Parathyroid adenoma (tissue), 2 donors: ENCODE results near the gene TCAF1.
A peak's percentile ranks its signal among the peaks of the same experiment; 100 is the strongest.

Experiments used
- H2AFZ ChIP-seq: fragments of 300-600 bp; sonication (generic); one replicate; pipeline ENCODE4 v1.7.0; 2017; ENCODE audit warnings: antibody characterized with exemption, mild to moderate bottlenecking
- H3K27ac ChIP-seq: fragments of 300-600 bp; sonication (generic); one replicate; pipeline ENCODE4 v1.7.0; 2017
- H3K27me3 ChIP-seq: fragments of 300-600 bp; sonication (generic); one replicate; pipeline ENCODE4 v1.7.0; 2017; ENCODE audit warnings: low read length; ENCODE audit not compliant: control insufficient read depth, insufficient read depth
- H3K36me3 ChIP-seq: fragments of 300-600 bp; sonication (generic); one replicate; pipeline ENCODE4 v1.7.0; 2017; ENCODE audit warnings: low read length; ENCODE audit not compliant: control insufficient read depth, insufficient read depth
- H3K4me1 ChIP-seq: fragments of 300-600 bp; sonication (generic); one replicate; pipeline ENCODE4 v1.7.0; 2017; ENCODE audit warnings: control low read depth
- H3K4me2 ChIP-seq: fragments of 300-600 bp; sonication (generic); one replicate; pipeline ENCODE4 v1.7.0; 2017; ENCODE audit warnings: low read length
- H3K4me3 ChIP-seq: fragments of 300-600 bp; sonication (generic); one replicate; pipeline ENCODE4 v1.7.0; 2017; ENCODE audit warnings: low read depth, low read length
- H3K79me2 ChIP-seq: fragments of 300-600 bp; sonication (generic); one replicate; pipeline ENCODE4 v1.7.0; 2017; ENCODE audit warnings: control low read depth
- H3K9ac ChIP-seq: fragments of 300-600 bp; sonication (generic); one replicate; pipeline ENCODE4 v1.7.0; 2017; ENCODE audit warnings: mild to moderate bottlenecking
- H3K9me3 ChIP-seq: fragments of 300-600 bp; sonication (generic); one replicate; pipeline ENCODE4 v1.7.0; 2017; ENCODE audit warnings: low read length; ENCODE audit not compliant: control insufficient read depth
- TF ChIP-seq, protein P1 (sequence below): fragments of 300-600 bp; sonication (generic); IDR thresholded peaks from one replicate; pipeline ENCODE4 v1.7.0; 2017; ENCODE audit warnings: antibody characterized with exemption, mild to moderate bottlenecking
- donor health status: primary hyperparathyroidism.

Gene TCAF1

DNA sequence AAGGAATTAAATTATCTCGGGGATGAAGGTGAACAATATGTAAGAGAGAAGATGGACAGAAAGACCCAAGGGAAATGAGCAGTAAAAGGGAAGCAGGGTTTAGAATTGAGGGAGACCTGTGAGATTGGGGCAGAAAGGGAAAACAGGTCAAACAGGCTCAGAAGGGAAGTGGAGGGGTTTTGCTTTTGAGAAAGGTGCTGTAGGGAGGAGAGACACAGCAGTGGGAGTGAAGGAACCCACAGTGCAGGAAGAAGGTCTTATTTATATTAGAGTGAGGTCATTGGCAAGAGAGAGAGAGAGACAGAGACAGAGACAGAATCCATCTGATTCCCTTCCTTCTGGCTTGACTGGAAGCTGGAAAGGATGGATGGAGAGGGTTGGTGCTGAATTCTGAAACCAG, 3.5 kb upstream of the TCAF1 start:
- Histone ChIP-seq H3K9ac (no peak overlapping the region), H3K9me3 (no peaks in the 10 kb centered on the region), H2AFZ (peak overlapping the region; percentile 2), H3K27ac (no peak overlapping the region), H3K36me3 (no peaks in the 10 kb centered on the region), H3K79me2 (peaks cover under 1% of the 10 kb centered on the region), H3K4me3 (no peak overlapping the region), H3K4me2 (no peak overlapping the region), H3K4me1 (no peaks in the 10 kb centered on the region), H3K27me3 (no peaks in the 10 kb centered on the region)
- TF ChIP-seq, protein P1, sequence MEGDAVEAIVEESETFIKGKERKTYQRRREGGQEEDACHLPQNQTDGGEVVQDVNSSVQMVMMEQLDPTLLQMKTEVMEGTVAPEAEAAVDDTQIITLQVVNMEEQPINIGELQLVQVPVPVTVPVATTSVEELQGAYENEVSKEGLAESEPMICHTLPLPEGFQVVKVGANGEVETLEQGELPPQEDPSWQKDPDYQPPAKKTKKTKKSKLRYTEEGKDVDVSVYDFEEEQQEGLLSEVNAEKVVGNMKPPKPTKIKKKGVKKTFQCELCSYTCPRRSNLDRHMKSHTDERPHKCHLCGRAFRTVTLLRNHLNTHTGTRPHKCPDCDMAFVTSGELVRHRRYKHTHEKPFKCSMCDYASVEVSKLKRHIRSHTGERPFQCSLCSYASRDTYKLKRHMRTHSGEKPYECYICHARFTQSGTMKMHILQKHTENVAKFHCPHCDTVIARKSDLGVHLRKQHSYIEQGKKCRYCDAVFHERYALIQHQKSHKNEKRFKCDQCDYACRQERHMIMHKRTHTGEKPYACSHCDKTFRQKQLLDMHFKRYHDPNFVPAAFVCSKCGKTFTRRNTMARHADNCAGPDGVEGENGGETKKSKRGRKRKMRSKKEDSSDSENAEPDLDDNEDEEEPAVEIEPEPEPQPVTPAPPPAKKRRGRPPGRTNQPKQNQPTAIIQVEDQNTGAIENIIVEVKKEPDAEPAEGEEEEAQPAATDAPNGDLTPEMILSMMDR, result no peak

DNA sequence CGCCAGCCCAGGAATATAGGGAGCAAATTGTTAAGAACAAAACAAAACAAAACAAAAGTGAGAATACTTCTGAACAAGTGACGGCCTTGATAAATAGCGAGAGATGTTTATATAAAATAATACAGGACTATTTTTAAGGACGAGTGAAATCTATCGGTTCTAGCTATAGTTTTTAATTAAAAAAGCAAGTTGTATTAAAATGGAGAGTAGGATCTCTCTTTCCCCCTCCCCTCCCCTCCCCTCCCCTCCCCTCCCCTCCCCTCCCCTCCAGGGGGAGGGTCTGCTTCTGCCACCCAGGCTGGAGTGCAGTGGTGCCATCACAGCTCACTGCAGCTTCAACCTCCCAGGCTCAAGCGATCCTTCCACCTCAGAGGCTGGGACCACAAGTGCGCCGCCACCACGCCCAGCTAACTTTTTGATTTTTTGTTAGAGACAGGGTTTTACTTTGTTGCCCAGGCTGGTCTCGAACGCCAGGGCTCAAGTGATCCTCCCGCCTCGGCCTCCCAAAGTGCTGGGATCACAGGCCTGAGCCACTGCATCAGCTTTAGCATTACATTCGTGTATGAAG, 440 bp upstream of the TCAF1 start:
- TF ChIP-seq, protein P1, result no peak
- H3K9me3 ChIP-seq, result no peaks in the 10 kb centered on the region
- peak overlapping the region; percentile 97 for H3K27ac ChIP-seq
- H3K9ac ChIP-seq, result no peak overlapping the region
- H3K27me3 ChIP-seq, result no peaks in the 10 kb centered on the region
- H3K4me1 ChIP-seq, result no peaks in the 10 kb centered on the region
- peak overlapping the region; percentile 99 for H2AFZ ChIP-seq
- H3K36me3 ChIP-seq, result no peaks in the 10 kb centered on the region
- H3K79me2 ChIP-seq, result peaks cover 15% of the 10 kb centered on the region
- peak overlapping the region; percentile 49 for H3K4me2 ChIP-seq
- peak overlapping the region; percentile 81 for H3K4me3 ChIP-seq

DNA sequence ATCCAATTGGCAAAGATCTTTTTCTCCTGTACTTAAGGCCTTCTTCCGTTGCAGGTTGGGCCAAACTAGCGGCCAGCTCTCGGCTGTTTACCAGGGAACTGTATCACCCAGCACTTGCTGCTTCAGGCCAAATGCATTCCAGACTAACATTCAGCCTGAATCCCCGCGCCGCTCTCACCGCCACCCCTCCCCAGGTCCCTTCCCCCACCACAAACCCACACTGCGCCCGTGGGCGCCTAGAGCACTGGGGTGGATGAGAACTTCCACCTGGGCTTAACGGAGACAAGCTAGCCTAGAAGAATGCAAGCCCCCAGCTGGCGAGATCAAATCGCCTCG, 676 bp downstream of the TCAF1 start:
- Histone ChIP-seq H3K27ac (peak overlapping the region; percentile 97), H3K9ac (peak overlapping the region; percentile 81), H3K79me2 (peaks cover 15% of the 10 kb centered on the region), H3K36me3 (no peaks in the 10 kb centered on the region), H3K4me3 (peak overlapping the region; percentile 81), H2AFZ (peak overlapping the region; percentile 99), H3K4me1 (no peaks in the 10 kb centered on the region), H3K27me3 (no peaks in the 10 kb centered on the region), H3K4me2 (peak overlapping the region; percentile 58), H3K9me3 (no peaks in the 10 kb centered on the region)
- TF ChIP-seq, protein P1, result no peak

DNA sequence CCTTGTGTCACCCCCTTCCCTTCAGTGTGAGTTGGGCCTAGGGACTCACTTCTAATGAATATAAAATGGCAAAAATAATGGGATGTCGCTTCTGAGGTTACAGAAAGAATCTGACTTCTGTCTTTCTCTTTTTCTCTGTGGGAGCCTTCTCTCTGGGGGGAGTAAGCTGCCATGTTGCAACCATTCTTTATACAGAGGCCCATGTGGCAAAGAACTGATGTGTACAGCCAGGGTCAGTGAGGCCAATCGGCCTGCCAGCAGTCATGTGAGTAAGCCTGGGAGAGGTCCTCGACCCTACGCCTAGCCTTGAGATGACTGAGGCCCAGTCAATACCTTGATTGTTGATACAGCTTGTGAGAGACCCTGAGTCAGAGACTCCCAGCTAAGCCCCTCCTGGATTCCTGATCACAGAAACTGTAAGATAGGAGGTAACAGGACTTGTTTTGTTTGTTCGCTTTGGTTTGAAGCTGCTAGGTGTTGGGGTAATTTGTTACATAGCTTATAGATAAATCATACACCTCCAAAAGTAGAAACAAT, 1.7 kb downstream of the TCAF1 start:
- Histone ChIP-seq H3K27ac (no peak overlapping the region), H3K9ac (no peak overlapping the region)
- TF ChIP-seq, protein P1, result no peak

GRCh38 chr7:143898810-143899209, 3.2 kb downstream of the TCAF1 start:
- Histone ChIP-seq H3K27me3 (no peaks in the 10 kb centered on the region), H3K79me2 (peaks cover 20% of the 10 kb centered on the region), H3K27ac (no peak overlapping the region), H3K4me1 (no peaks in the 10 kb centered on the region), H3K4me3 (no peak overlapping the region), H3K36me3 (no peaks in the 10 kb centered on the region), H3K9ac (no peak overlapping the region), H2AFZ (no peak overlapping the region), H3K9me3 (no peaks in the 10 kb centered on the region), H3K4me2 (no peak overlapping the region)
- TF ChIP-seq, protein P1, result no peak

More for the DNA sequence above, 1.7 kb downstream of the TCAF1 start:
- Histone ChIP-seq H3K4me1 (no peaks in the 10 kb centered on the region), H3K4me2 (no peak overlapping the region), H3K79me2 (peaks cover 15% of the 10 kb centered on the region), H3K27me3 (no peaks in the 10 kb centered on the region), H3K4me3 (no peak overlapping the region), H3K36me3 (no peaks in the 10 kb centered on the region), H2AFZ (no peak overlapping the region), H3K9me3 (no peaks in the 10 kb centered on the region)
